H9 (cell line): ENCODE data around the gene NHS. TPM values are rescaled to one million over a fixed set of nuclear protein-coding genes. Genes with fewer than 3 reads are reported as not detected.

ENCODE experiments used
- DNase-seq: peaks from one replicate; pipeline ENCODE4 v3.0.0-alpha.2; 2017
- H2AFZ ChIP-seq: one replicate; pipeline ENCODE4 v1.6.1; 2013; ENCODE audit warnings: mild to moderate bottlenecking, low read length, control low read depth, moderate library complexity
- H2AK5ac ChIP-seq: 2 replicates; pipeline ENCODE4 v1.6.1; 2013; ENCODE audit warnings: low read length, control low read depth, mixed read lengths; ENCODE audit not compliant: insufficient read length
- H2BK120ac ChIP-seq: one replicate; pipeline ENCODE4 v1.6.1; 2013; ENCODE audit warnings: low read depth, mild to moderate bottlenecking, low read length, control low read depth, inconsistent platforms; ENCODE audit not compliant: poor library complexity, severe bottlenecking
- H2BK12ac ChIP-seq: 2 replicates; pipeline ENCODE4 v1.6.1; 2013; ENCODE audit warnings: low read length, control low read depth, mixed read lengths, low read depth; ENCODE audit not compliant: insufficient read length
- H2BK15ac ChIP-seq: 2 replicates; pipeline ENCODE4 v1.6.1; 2013; ENCODE audit warnings: low read depth, low read length, control low read depth
- H2BK20ac ChIP-seq: one replicate; pipeline ENCODE4 v1.6.1; 2013; ENCODE audit warnings: low read depth, mild to moderate bottlenecking, low read length, control low read depth, inconsistent platforms; ENCODE audit not compliant: poor library complexity, severe bottlenecking
- H2BK5ac ChIP-seq: 2 replicates; pipeline ENCODE4 v1.6.1; 2013; ENCODE audit warnings: low read length, control low read depth, mixed read lengths; ENCODE audit not compliant: insufficient read length
- H3K14ac ChIP-seq: 2 replicates; pipeline ENCODE4 v1.6.1; 2013; ENCODE audit warnings: low read length, control low read depth; ENCODE audit not compliant: insufficient read depth
- H3K18ac ChIP-seq: 2 replicates; pipeline ENCODE4 v1.6.1; 2013; ENCODE audit warnings: low read depth, mild to moderate bottlenecking, mixed read lengths, low read length, control low read depth; ENCODE audit not compliant: insufficient read length
- H3K23ac ChIP-seq: 2 replicates; pipeline ENCODE4 v1.6.1; 2013; ENCODE audit warnings: low read length, control low read depth, mixed read lengths, low read depth; ENCODE audit not compliant: insufficient read length
- H3K23me2 ChIP-seq: 2 replicates; pipeline ENCODE4 v1.6.1; 2013; ENCODE audit warnings: low read depth, mild to moderate bottlenecking, mixed read lengths, low read length, control low read depth; ENCODE audit not compliant: insufficient read length, poor library complexity, severe bottlenecking
- H3K27ac ChIP-seq: 2 replicates; pipeline ENCODE4 v1.5.1; 2013; ENCODE audit warnings: low read length, control low read depth, mixed read lengths, low read depth; ENCODE audit not compliant: insufficient read length
- H3K27me3 ChIP-seq: 2 replicates; pipeline ENCODE4 v1.6.1; 2013; ENCODE audit warnings: low read length, control low read depth, inconsistent platforms; ENCODE audit not compliant: insufficient read depth
- H3K4ac ChIP-seq: 2 replicates; pipeline ENCODE4 v1.6.1; 2013; ENCODE audit warnings: low read depth, mild to moderate bottlenecking, control low read depth, inconsistent platforms, low read length, moderate library complexity
- H3K4me1 ChIP-seq: 2 replicates; pipeline ENCODE4 v1.6.1; 2013; ENCODE audit warnings: low read length, control low read depth, inconsistent platforms; ENCODE audit not compliant: insufficient read depth
- H3K4me2 ChIP-seq: 2 replicates; pipeline ENCODE4 v1.6.1; 2013; ENCODE audit warnings: low read length, control low read depth, mixed read lengths; ENCODE audit not compliant: insufficient read length, insufficient read depth
- H3K56ac ChIP-seq: 2 replicates; pipeline ENCODE4 v1.6.1; 2013; ENCODE audit warnings: low read depth, mild to moderate bottlenecking, mixed read lengths, low read length, control low read depth; ENCODE audit not compliant: insufficient read length
- H3K79me1 ChIP-seq: 2 replicates; pipeline ENCODE4 v1.6.1; 2013; ENCODE audit warnings: low read depth, mild to moderate bottlenecking, moderate library complexity, low read length, control low read depth, inconsistent platforms; ENCODE audit not compliant: insufficient read depth, poor library complexity, severe bottlenecking
- H3K79me2 ChIP-seq: 2 replicates; pipeline ENCODE4 v1.6.1; 2013; ENCODE audit warnings: low read length, control low read depth, inconsistent platforms; ENCODE audit not compliant: insufficient read depth
- H3K9ac ChIP-seq: 2 replicates; pipeline ENCODE4 v1.6.1; 2013; ENCODE audit warnings: low read length, control low read depth, mixed read lengths; ENCODE audit not compliant: insufficient read length; ENCODE audit errors: extremely low read depth
- H3K9me3 ChIP-seq: one replicate; pipeline ENCODE4 v1.6.1; 2013; ENCODE audit warnings: low read depth, low read length, inconsistent platforms; ENCODE audit not compliant: control insufficient read depth
- H3T11ph ChIP-seq: one replicate; pipeline ENCODE4 v1.6.1; 2013; ENCODE audit warnings: mild to moderate bottlenecking, low read length, control low read depth, inconsistent platforms
- H4K20me1 ChIP-seq: one replicate; pipeline ENCODE4 v1.6.1; 2013; ENCODE audit not compliant: control insufficient read depth, insufficient read length, insufficient read depth
- H4K5ac ChIP-seq: 2 replicates; pipeline ENCODE4 v1.6.1; 2013; ENCODE audit warnings: low read depth, mild to moderate bottlenecking, mixed read lengths, low read length, control low read depth; ENCODE audit not compliant: insufficient read length
- H4K8ac ChIP-seq: replicated peaks from 2 replicates; pipeline ENCODE4 v1.6.1; 2013; ENCODE audit warnings: low read length, control low read depth, mixed read lengths, low read depth; ENCODE audit not compliant: insufficient read length
- H4K91ac ChIP-seq: 2 replicates; pipeline ENCODE4 v1.6.1; 2013; ENCODE audit warnings: low read depth, mild to moderate bottlenecking, moderate library complexity, mixed read lengths, low read length, control low read depth; ENCODE audit not compliant: insufficient read length
- H3K27ac Mint-ChIP-seq, 3 experiments: 2 replicates in 2 of 3; 3 replicates in 1 of 3; pipeline ENCODE4 v1.8.0; 2020 to 2021; ENCODE audit warnings: mixed read lengths in 3 of 3, mild to moderate bottlenecking in 1 of 3, moderate library complexity in 1 of 3
- H3K27me3 Mint-ChIP-seq: 2 replicates; pipeline ENCODE4 v1.8.0; 2021; ENCODE audit warnings: low read depth, mild to moderate bottlenecking, moderate library complexity, mixed read lengths
- H3K36me3 Mint-ChIP-seq, 3 experiments: 2 replicates in 2 of 3; 3 replicates in 1 of 3; pipeline ENCODE4 v1.8.0; 2020 to 2021; ENCODE audit warnings: low read depth in 3 of 3, mixed read lengths in 3 of 3; ENCODE audit not compliant: insufficient read depth in 1 of 3
- H3K4me1 Mint-ChIP-seq, 2 experiments: 2 replicates each; pipeline ENCODE4 v1.8.0; 2020; ENCODE audit warnings: mixed read lengths in 2 of 2
- H3K4me3 Mint-ChIP-seq, 2 experiments: 2 replicates in 1 of 2; 3 replicates in 1 of 2; pipeline ENCODE4 v1.8.0; 2020 to 2021; ENCODE audit warnings: mild to moderate bottlenecking in 2 of 2, mixed read lengths in 2 of 2, moderate library complexity in 1 of 2
- H3K9me3 Mint-ChIP-seq, 2 experiments: 2 replicates in 1 of 2; 3 replicates in 1 of 2; pipeline ENCODE4 v1.8.0; 2020; ENCODE audit warnings: mild to moderate bottlenecking in 2 of 2, mixed read lengths in 2 of 2, moderate library complexity in 1 of 2
- CTCF ChIP-seq: fragments of 200-600 bp; sonication (generic); conservative IDR thresholded peaks from 3 replicates; pipeline ENCODE4 v1.8.0; 2021; ENCODE audit warnings: antibody characterized with exemption, mild to moderate bottlenecking
- WGBS: extraction: QIAGEN DNeasy Blood & Tissue Kit; methylation state at CpG from one replicate; pipeline ENCODE4 v1.1.7; 2013; ENCODE audit warnings: missing lambda C conversion rate, low lambda C conversion rate, mixed read lengths; ENCODE audit not compliant: insufficient read length; ENCODE audit errors: extremely low coverage; 5-methylcytosine and 5-hydroxymethylcytosine counted together
- total RNA-seq: library from RNA; stranded (reverse); gene quantifications from 2 replicates; pipeline ENCODE4 v1.2.1, GENCODE V29; 2021

Gene NHS
- total RNA-seq, 1 experiment from 2014 or later: 8.7 TPM

- no CpG with 5 or more reads among the region's 45 CpGs for WGBS
- Histone ChIP-seq H3K27ac (no peak overlapping the region), H3T11ph (no peak overlapping the region), H2BK12ac (no peak overlapping the region), H3K23me2 (peaks cover 8% of the 10 kb centered on the region), H3K23ac (no peak overlapping the region), H2BK15ac (no peak overlapping the region), H4K20me1 (no peaks in the 10 kb centered on the region), H3K4me2 (peak overlapping the region; percentile 4), H2BK20ac (no peak overlapping the region), H3K4ac (no peak overlapping the region), H3K9ac (peak overlapping the region; percentile 13), H3K79me1 (no peaks in the 10 kb centered on the region), H3K14ac (no peak overlapping the region), H3K18ac (no peak overlapping the region), H4K5ac (no peak overlapping the region), H2AK5ac (no peak overlapping the region), H3K9me3 (no peaks in the 10 kb centered on the region), H2AFZ (no peak overlapping the region), H2BK120ac (no peak overlapping the region), H3K27me3 (no peaks in the 10 kb centered on the region), H3K56ac (no peak overlapping the region), H3K4me1 (no peaks in the 10 kb centered on the region), H4K8ac (no peak overlapping the region), H2BK5ac (no peak overlapping the region), H3K79me2 (no peaks in the 10 kb centered on the region), H4K91ac (no peak overlapping the region)
- H3K4me1 Mint-ChIP-seq: peaks cover 6 to 20% of the 10 kb centered on the region in 2 experiments; a peak in 3 of 4 replicates
- peak; percentile 41 for DNase-seq
- H3K27me3 Mint-ChIP-seq: peaks cover 36% of the 10 kb centered on the region
- H3K4me3 Mint-ChIP-seq: peak overlapping the region; percentile 53 to 77
- no peaks in the 10 kb centered on the region for H3K36me3 Mint-ChIP-seq
- H3K27ac Mint-ChIP-seq: no peak overlapping the region
- peaks cover 0 to 10% of the 10 kb centered on the region in 2 experiments; a peak in 1 of 5 replicates for H3K9me3 Mint-ChIP-seq
- no peak for TF ChIP-seq CTCF
These were observed 363.1 kb downstream of the NHS start for GRCh38 chrX:17737986-17738713.
